Measurements from ENCODE around the gene WDR17. TPM values are rescaled to one million over a fixed set of nuclear protein-coding genes. Genes with fewer than 3 reads are reported as not detected.

Gene WDR17
- total and polyA plus RNA-seq, 2 of the 13 experiments (the other 11 are each of a cell fraction or from before 2014, with no cell fraction given), result not detected

DNA sequence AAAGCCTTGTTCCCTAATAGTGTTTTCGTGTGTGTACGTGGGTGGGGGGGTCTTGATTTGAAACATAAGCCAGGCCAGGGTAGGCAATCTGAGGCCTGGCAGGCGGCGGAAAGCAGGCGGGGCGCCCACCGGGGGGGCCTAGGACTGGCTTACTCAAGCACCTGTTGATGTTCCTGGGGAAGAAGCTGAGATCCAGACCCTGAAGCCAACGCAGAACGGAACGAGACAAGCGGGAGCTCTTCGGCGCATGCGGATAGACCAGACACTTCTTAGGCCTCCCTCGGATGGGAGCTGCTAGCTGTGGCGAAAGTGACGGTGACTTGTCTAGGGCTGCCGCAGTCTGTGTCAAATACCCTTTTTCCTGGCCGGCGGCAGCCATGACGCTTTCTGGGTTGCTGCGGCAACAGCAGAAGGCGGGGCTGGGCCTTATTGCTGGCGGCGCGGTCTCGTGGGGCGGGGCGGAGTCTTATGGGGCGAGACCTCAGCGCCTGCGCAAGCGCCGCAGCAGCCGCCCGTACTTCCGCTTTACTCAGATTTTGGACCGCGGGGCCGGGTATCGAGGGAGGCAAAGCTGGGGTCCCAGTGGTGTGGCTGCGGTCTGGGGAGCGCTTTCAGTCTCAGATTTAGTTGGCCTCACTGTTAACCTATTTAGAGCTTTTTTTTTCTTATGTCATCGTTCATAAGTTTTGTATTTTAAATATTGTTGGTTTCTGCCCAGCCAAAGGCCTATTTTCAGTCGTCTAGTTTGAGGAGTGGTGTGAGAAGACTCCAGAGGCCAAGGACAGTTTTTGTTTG is 129.7 kb downstream of the WDR17 start, which contains the start of gene SPATA4 (continued):
- TF ChIP-seq, protein P1, sequence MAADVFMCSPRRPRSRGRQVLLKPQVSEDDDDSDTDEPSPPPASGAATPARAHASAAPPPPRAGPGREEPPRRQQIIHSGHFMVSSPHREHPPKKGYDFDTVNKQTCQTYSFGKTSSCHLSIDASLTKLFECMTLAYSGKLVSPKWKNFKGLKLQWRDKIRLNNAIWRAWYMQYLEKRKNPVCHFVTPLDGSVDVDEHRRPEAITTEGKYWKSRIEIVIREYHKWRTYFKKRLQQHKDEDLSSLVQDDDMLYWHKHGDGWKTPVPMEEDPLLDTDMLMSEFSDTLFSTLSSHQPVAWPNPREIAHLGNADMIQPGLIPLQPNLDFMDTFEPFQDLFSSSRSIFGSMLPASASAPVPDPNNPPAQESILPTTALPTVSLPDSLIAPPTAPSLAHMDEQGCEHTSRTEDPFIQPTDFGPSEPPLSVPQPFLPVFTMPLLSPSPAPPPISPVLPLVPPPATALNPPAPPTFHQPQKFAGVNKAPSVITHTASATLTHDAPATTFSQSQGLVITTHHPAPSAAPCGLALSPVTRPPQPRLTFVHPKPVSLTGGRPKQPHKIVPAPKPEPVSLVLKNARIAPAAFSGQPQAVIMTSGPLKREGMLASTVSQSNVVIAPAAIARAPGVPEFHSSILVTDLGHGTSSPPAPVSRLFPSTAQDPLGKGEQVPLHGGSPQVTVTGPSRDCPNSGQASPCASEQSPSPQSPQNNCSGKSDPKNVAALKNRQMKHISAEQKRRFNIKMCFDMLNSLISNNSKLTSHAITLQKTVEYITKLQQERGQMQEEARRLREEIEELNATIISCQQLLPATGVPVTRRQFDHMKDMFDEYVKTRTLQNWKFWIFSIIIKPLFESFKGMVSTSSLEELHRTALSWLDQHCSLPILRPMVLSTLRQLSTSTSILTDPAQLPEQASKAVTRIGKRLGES (CRISPR knock-in tag; IDR thresholded peaks at IDR 0.05; ENCODE audit: borderline replicate concordance), result no peak
- peak; percentile 62; the same call in 1 of the 2 replicates for TF ChIP-seq ZFX (CRISPR knock-in tag; IDR thresholded peaks at IDR 0.05; ENCODE audit: low read depth)
- TF ChIP-seq, protein P2, sequence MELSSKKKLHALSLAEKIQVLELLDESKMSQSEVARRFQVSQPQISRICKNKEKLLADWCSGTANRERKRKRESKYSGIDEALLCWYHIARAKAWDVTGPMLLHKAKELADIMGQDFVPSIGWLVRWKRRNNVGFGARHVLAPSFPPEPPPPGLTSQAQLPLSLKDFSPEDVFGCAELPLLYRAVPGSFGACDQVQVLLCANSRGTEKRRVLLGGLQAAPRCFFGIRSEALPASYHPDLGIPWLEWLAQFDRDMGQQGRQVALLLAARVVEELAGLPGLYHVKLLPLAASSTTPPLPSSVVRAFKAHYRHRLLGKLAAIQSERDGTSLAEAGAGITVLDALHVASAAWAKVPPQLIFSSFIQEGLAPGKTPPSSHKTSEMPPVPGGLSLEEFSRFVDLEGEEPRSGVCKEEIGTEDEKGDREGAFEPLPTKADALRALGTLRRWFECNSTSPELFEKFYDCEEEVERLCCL (CRISPR knock-in tag; IDR thresholded peaks at IDR 0.05; ENCODE audit: borderline replicate concordance), result no peak
- no peak for TF ChIP-seq ZNF143 (CRISPR knock-in tag; IDR thresholded peaks at IDR 0.05)
- no peak for TF ChIP-seq ZSCAN25 (CRISPR knock-in tag; IDR thresholded peaks at IDR 0.05)
- TF ChIP-seq SAP130 (CRISPR knock-in tag; IDR thresholded peaks at IDR 0.05; ENCODE audit: low read depth), result peak; percentile 80
- TF ChIP-seq, protein P3, sequence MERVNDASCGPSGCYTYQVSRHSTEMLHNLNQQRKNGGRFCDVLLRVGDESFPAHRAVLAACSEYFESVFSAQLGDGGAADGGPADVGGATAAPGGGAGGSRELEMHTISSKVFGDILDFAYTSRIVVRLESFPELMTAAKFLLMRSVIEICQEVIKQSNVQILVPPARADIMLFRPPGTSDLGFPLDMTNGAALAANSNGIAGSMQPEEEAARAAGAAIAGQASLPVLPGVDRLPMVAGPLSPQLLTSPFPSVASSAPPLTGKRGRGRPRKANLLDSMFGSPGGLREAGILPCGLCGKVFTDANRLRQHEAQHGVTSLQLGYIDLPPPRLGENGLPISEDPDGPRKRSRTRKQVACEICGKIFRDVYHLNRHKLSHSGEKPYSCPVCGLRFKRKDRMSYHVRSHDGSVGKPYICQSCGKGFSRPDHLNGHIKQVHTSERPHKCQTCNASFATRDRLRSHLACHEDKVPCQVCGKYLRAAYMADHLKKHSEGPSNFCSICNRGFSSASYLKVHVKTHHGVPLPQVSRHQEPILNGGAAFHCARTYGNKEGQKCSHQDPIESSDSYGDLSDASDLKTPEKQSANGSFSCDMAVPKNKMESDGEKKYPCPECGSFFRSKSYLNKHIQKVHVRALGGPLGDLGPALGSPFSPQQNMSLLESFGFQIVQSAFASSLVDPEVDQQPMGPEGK (CRISPR knock-in tag; IDR thresholded peaks at IDR 0.05), result no peak
- TF ChIP-seq PPARG (CRISPR knock-in tag; conservative IDR thresholded peaks at IDR 0.05), result no peak
- TF ChIP-seq ZNF30 (CRISPR knock-in tag; IDR thresholded peaks at IDR 0.05), result 0 out of 2 replicates have a peak, but pooled peaks have one; percentile 50
- peak; percentile 29; the same call in 1 of the 2 replicates for TF ChIP-seq MIER3 (CRISPR knock-in tag; IDR thresholded peaks at IDR 0.05; ENCODE audit: borderline replicate concordance)
- TF ChIP-seq, protein P4, sequence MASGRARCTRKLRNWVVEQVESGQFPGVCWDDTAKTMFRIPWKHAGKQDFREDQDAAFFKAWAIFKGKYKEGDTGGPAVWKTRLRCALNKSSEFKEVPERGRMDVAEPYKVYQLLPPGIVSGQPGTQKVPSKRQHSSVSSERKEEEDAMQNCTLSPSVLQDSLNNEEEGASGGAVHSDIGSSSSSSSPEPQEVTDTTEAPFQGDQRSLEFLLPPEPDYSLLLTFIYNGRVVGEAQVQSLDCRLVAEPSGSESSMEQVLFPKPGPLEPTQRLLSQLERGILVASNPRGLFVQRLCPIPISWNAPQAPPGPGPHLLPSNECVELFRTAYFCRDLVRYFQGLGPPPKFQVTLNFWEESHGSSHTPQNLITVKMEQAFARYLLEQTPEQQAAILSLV (CRISPR knock-in tag; IDR thresholded peaks at IDR 0.05; ENCODE audit: borderline replicate concordance), result no peak
- TF ChIP-seq, protein P5, sequence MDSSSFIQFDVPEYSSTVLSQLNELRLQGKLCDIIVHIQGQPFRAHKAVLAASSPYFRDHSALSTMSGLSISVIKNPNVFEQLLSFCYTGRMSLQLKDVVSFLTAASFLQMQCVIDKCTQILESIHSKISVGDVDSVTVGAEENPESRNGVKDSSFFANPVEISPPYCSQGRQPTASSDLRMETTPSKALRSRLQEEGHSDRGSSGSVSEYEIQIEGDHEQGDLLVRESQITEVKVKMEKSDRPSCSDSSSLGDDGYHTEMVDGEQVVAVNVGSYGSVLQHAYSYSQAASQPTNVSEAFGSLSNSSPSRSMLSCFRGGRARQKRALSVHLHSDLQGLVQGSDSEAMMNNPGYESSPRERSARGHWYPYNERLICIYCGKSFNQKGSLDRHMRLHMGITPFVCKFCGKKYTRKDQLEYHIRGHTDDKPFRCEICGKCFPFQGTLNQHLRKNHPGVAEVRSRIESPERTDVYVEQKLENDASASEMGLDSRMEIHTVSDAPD (CRISPR knock-in tag; IDR thresholded peaks at IDR 0.05), result no peak
- TF ChIP-seq ZNF713 (CRISPR knock-in tag; IDR thresholded peaks at IDR 0.05), result no peak
- TF ChIP-seq, protein P6, sequence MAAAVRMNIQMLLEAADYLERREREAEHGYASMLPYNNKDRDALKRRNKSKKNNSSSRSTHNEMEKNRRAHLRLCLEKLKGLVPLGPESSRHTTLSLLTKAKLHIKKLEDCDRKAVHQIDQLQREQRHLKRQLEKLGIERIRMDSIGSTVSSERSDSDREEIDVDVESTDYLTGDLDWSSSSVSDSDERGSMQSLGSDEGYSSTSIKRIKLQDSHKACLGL (CRISPR knock-in tag; IDR thresholded peaks at IDR 0.05), result peak; percentile 50; the same call in 1 of the 2 replicates
- TF ChIP-seq SNAPC2 (CRISPR knock-in tag; IDR thresholded peaks at IDR 0.05), result no peak
- TF ChIP-seq, protein P7, sequence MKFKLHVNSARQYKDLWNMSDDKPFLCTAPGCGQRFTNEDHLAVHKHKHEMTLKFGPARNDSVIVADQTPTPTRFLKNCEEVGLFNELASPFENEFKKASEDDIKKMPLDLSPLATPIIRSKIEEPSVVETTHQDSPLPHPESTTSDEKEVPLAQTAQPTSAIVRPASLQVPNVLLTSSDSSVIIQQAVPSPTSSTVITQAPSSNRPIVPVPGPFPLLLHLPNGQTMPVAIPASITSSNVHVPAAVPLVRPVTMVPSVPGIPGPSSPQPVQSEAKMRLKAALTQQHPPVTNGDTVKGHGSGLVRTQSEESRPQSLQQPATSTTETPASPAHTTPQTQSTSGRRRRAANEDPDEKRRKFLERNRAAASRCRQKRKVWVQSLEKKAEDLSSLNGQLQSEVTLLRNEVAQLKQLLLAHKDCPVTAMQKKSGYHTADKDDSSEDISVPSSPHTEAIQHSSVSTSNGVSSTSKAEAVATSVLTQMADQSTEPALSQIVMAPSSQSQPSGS (CRISPR knock-in tag; IDR thresholded peaks at IDR 0.05), result peak; percentile 14; the same call in 1 of the 2 replicates
- TF ChIP-seq ZSCAN31 (CRISPR knock-in tag; IDR thresholded peaks at IDR 0.05; ENCODE audit: low read depth), result no peak; the same call in 1 of the 2 replicates
